Activated B cell treated with CpG ODN at 0.5 μM for 24 hours (primary cell): ENCODE data around the gene CMIP. TPM values are rescaled to one million over a fixed set of nuclear protein-coding genes. Genes with fewer than 3 reads are reported as not detected.

Experiments used
- ATAC-seq: fragments of 200-7000 bp; cut with Tn5 transposase; one replicate; pipeline ENCODE4 v1.10.0; 2021; ENCODE audit warnings: low read depth, mild to moderate bottlenecking, moderate library complexity
- CTCF ChIA-PET: fragments of 350-600 bp; sonication (Branson Sonifier 250); formaldehyde crosslinking; loops from one replicate; lab custom pipeline; 2021; ENCODE audit warnings: antibody characterized with exemption; lab: Charles Lee
- POLR2A ChIA-PET: fragments of 350-600 bp; sonication (Branson Sonifier 250); formaldehyde crosslinking; loops from one replicate; lab custom pipeline; 2021; ENCODE audit warnings: antibody characterized with exemption; lab: Charles Lee
- DNase-seq: peaks from one replicate; pipeline ENCODE4 v3.0.0; 2022
- H3K27ac Mint-ChIP-seq: one replicate; pipeline ENCODE4 v1.8.0; 2020; ENCODE audit warnings: mixed read lengths
- H3K27me3 Mint-ChIP-seq: one replicate; pipeline ENCODE4 v1.8.0; 2021; ENCODE audit warnings: mixed read lengths
- H3K36me3 Mint-ChIP-seq: one replicate; pipeline ENCODE4 v1.8.0; 2021; ENCODE audit warnings: low read depth, mixed read lengths
- H3K4me1 Mint-ChIP-seq: one replicate; pipeline ENCODE4 v1.8.0; 2021; ENCODE audit warnings: mixed read lengths
- H3K4me3 Mint-ChIP-seq: one replicate; pipeline ENCODE4 v1.8.0; 2020; ENCODE audit warnings: mild to moderate bottlenecking, mixed read lengths
- H3K9me3 Mint-ChIP-seq: one replicate; pipeline ENCODE4 v1.8.0; 2020; ENCODE audit warnings: mixed read lengths
- CTCF ChIP-seq: fragments of 200-600 bp; IDR thresholded peaks from one replicate; pipeline ENCODE4 v1.8.0; 2022; ENCODE audit warnings: antibody characterized with exemption, mild to moderate bottlenecking
- intact Hi-C: fragments of 100-400 bp; cut with micrococcal nuclease; formaldehyde crosslinking; loops from one replicate; pipeline ENCODE4 v1.15.1; 2024
- total RNA-seq: library from RNA; stranded (reverse); gene quantifications from 2 replicates; pipeline ENCODE4 v1.2.3, GENCODE V29; 2022

CMIP gene
- total RNA-seq, 1 donor from 2014 or later: 76.3 TPM

- intact Hi-C loops: loop anchor here (1.0 to 10.0 kb wide), 11 partner anchors 11 to 384 kb away; partner anchors contain the start of gene CMIP
- ATAC-seq (peak; percentile 94), DNase-seq (peak; percentile 78)
- Mint-ChIP-seq H3K4me3 (peak overlapping the region; percentile 77), H3K4me1 (peaks cover 91% of the 10 kb centered on the region), H3K9me3 (no peaks in the 10 kb centered on the region), H3K27ac (peak overlapping the region; percentile 92), H3K27me3 (no peaks in the 10 kb centered on the region), H3K36me3 (peaks cover 4% of the 10 kb centered on the region)
- POLR2A ChIA-PET: interaction anchor here (0.6 to 13.5 kb wide), 24 partner anchors 12 to 460 kb away, joined by 3 to 307 read pairs (median 5); partner anchors contain the start of gene CMIP
- CTCF ChIA-PET: interaction anchor here (1.0 to 2.0 kb wide), 13 partner anchors 13 to 116 kb away, joined by 3 to 14 read pairs (median 4); no protein-coding TSS in a partner anchor
- TF ChIP-seq CTCF: no peak
These were observed 56.4 kb downstream of the CMIP start for GRCh38 chr16:81500833-81501521.

GRCh38 chr16:81502396-81503070, 57.9 kb downstream of the CMIP start:
- H3K27ac Mint-ChIP-seq: peak overlapping the region; percentile 92
- H3K27me3 Mint-ChIP-seq: no peaks in the 10 kb centered on the region
- peaks cover 4% of the 10 kb centered on the region for H3K36me3 Mint-ChIP-seq
- ChIA-PET CTCF (interaction anchor here (1.6 to 1.7 kb wide), 2 partner anchors 18 to 98 kb away, joined by 6 to 11 read pairs; no protein-coding TSS in a partner anchor), POLR2A (interaction anchor here (1.0 to 13.5 kb wide), 4 partner anchors 21 to 91 kb away, joined by 3 to 307 read pairs (median 4); no protein-coding TSS in a partner anchor)
- TF ChIP-seq CTCF: no peak
- DNase-seq: no peak
- H3K4me3 Mint-ChIP-seq: no peak overlapping the region
- no peaks in the 10 kb centered on the region for H3K9me3 Mint-ChIP-seq
- no peak for ATAC-seq
- peaks cover 87% of the 10 kb centered on the region for H3K4me1 Mint-ChIP-seq
- intact Hi-C loops: loop anchor here (10.0 kb wide), 2 partner anchors 322 to 382 kb away; no protein-coding TSS in a partner anchor

- H3K4me1 Mint-ChIP-seq: peaks cover 76% of the 10 kb centered on the region
- ATAC-seq: peak; percentile 7
- H3K4me3 Mint-ChIP-seq: peak overlapping the region; percentile 67
These were observed 60.5 kb downstream of the CMIP start for GRCh38 chr16:81505011-81505661.

GRCh38 chr16:81509404-81509803, 64.8 kb downstream of the CMIP start:
- Mint-ChIP-seq H3K4me1 (peaks cover 66% of the 10 kb centered on the region), H3K36me3 (no peaks in the 10 kb centered on the region), H3K9me3 (no peaks in the 10 kb centered on the region), H3K27ac (no peak overlapping the region), H3K27me3 (no peaks in the 10 kb centered on the region), H3K4me3 (no peak overlapping the region)
- no peak for TF ChIP-seq CTCF
- DNase-seq: no peak
- intact Hi-C loops: loop anchor here (10.0 kb wide), 2 partner anchors 315 to 375 kb away; no protein-coding TSS in a partner anchor
- POLR2A ChIA-PET: no interaction called here
- CTCF ChIA-PET: interaction anchor here (0.9 kb wide), 1 partner anchor 107 kb away, joined by 3 read pairs; no protein-coding TSS in a partner anchor
- no peak for ATAC-seq

More at GRCh38 chr16:81505011-81505661, 60.5 kb downstream of the CMIP start:
- CTCF ChIA-PET: interaction anchor here (0.6 to 0.8 kb wide), 2 partner anchors 55 to 158 kb away, joined by 3 to 4 read pairs; no protein-coding TSS in a partner anchor
- H3K27ac Mint-ChIP-seq: peak overlapping the region; percentile 92
- intact Hi-C loops: loop anchor here (1.0 to 10.0 kb wide), 3 partner anchors 16 to 380 kb away; no protein-coding TSS in a partner anchor
- DNase-seq: no peak
- H3K9me3 Mint-ChIP-seq: no peaks in the 10 kb centered on the region
- TF ChIP-seq CTCF: no peak
- no peaks in the 10 kb centered on the region for H3K36me3 Mint-ChIP-seq
- POLR2A ChIA-PET: interaction anchor here (0.5 to 1.9 kb wide), 7 partner anchors 9 to 94 kb away, joined by 3 to 9 read pairs (median 4); partner anchors contain the start of gene CMIP
- no peaks in the 10 kb centered on the region for H3K27me3 Mint-ChIP-seq
